ENCODE results near the gene ASCC2. TPM values are rescaled to one million over a fixed set of nuclear protein-coding genes. Genes with fewer than 3 reads are reported as not detected.

ASCC2 gene
- total and polyA plus RNA-seq, 2 experiments from 2014 or later: 23.0 to 49.7 TPM

- peaks cover 8% of the 10 kb centered on the region for H3K4me1 ChIP-seq (ENCODE audit: low read depth)
- TF ChIP-seq, protein P1, sequence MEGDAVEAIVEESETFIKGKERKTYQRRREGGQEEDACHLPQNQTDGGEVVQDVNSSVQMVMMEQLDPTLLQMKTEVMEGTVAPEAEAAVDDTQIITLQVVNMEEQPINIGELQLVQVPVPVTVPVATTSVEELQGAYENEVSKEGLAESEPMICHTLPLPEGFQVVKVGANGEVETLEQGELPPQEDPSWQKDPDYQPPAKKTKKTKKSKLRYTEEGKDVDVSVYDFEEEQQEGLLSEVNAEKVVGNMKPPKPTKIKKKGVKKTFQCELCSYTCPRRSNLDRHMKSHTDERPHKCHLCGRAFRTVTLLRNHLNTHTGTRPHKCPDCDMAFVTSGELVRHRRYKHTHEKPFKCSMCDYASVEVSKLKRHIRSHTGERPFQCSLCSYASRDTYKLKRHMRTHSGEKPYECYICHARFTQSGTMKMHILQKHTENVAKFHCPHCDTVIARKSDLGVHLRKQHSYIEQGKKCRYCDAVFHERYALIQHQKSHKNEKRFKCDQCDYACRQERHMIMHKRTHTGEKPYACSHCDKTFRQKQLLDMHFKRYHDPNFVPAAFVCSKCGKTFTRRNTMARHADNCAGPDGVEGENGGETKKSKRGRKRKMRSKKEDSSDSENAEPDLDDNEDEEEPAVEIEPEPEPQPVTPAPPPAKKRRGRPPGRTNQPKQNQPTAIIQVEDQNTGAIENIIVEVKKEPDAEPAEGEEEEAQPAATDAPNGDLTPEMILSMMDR (IDR thresholded peaks at IDR 0.05; ENCODE audit: low read depth, low read length): no peak
- DNase-seq (ENCODE audit: low read depth in 1 of 2, low spot score in 1 of 2): no peak
- H3K9me3 ChIP-seq (ENCODE audit: low read depth): no peaks in the 10 kb centered on the region
- peaks cover 6% of the 10 kb centered on the region for H3K36me3 ChIP-seq
- H3K27ac ChIP-seq: no peak overlapping the region
- H3K4me3 ChIP-seq: peak overlapping the region; percentile 87
- H3K27me3 ChIP-seq: no peaks in the 10 kb centered on the region
These were observed 69.9 kb downstream of the ASCC2 start for GRCh38 chr22:29768052-29768693.

- Histone ChIP-seq H3K27ac (peak within 1 kb of the TSS; percentile 95), H3K9me3 (ENCODE audit: low read depth) (no peaks in the 10 kb centered on the region), H3K36me3 (peaks cover 6% of the 10 kb centered on the region), H3K27me3 (no peaks in the 10 kb centered on the region), H3K4me1 (ENCODE audit: low read depth) (peaks cover 8% of the 10 kb centered on the region), H3K4me3 (peak within 1 kb of the TSS; percentile 87)
- TF ChIP-seq, protein P1 (IDR thresholded peaks at IDR 0.05; ENCODE audit: low read depth, low read length): no peak
- DNase-seq (ENCODE audit: low read depth in 1 of 2, low spot score in 1 of 2): peak; percentile 93
These were observed 70.7 kb downstream of the ASCC2 start, which contains the start of gene UQCR10 for GRCh38 chr22:29767171-29768051. TSS of gene UQCR10 (plus strand) at chr22:29767369. CDS start at chr22:29767399, 30 bp downstream.

GRCh38 chr22:29766632-29767170, 71.4 kb downstream of the ASCC2 start, which contains the start of gene ZMAT5:
TSS of gene ZMAT5 (minus strand) at chr22:29767007. CDS start at chr22:29748544, 18,463 bp downstream.
- peak within 1 kb of the TSS; percentile 87 for H3K4me3 ChIP-seq
- H3K4me1 ChIP-seq (ENCODE audit: low read depth): peaks cover 8% of the 10 kb centered on the region
- peak within 1 kb of the TSS; percentile 95 for H3K27ac ChIP-seq
- no peaks in the 10 kb centered on the region for H3K9me3 ChIP-seq (ENCODE audit: low read depth)
- H3K36me3 ChIP-seq: peaks cover 6% of the 10 kb centered on the region
- H3K27me3 ChIP-seq: no peaks in the 10 kb centered on the region
- DNase-seq (ENCODE audit: low read depth in 1 of 2, low spot score in 1 of 2): peak; percentile 98
- TF ChIP-seq, protein P1 (IDR thresholded peaks at IDR 0.05; ENCODE audit: low read depth, low read length): no peak

DNA sequence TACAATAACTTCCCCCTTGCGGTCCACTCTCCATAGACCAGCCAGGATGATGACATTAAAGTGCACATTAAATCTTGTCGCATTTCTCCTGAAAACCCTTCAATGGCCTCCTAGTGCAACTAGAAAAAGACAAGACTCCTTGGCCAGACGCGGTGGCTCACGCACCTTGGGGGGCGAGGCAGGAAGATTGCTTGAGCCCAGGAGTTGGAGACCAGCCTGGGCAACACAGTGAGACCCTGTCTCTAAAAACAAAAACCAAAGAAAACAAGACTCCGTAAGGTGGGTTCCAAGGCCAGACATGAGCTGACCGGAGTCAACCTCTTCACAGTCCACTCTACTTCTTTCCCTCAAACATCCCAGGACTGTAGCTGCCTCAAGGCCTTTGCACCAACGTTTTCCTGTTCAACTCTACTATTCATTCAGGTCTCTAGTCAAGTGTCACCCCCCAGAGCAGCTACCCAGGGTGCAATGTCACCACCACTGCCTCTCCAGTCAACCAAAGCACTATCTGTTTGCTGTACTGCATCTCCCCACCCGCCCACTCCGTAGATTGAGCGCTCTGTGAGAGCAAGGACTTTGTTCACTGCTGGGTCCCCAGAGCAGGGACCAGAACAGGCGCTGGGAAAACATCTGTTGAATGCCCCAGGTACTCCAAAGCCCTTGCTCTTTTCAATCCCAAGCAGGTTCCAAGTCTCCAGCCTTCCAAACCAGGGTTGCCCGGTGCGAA, 72.0 kb downstream of the ASCC2 start:
- Histone ChIP-seq H3K27me3 (no peaks in the 10 kb centered on the region), H3K27ac (peak overlapping the region; percentile 65), H3K36me3 (peaks cover 6% of the 10 kb centered on the region), H3K4me3 (peak overlapping the region; percentile 87), H3K9me3 (ENCODE audit: low read depth) (no peaks in the 10 kb centered on the region), H3K4me1 (ENCODE audit: low read depth) (peaks cover 8% of the 10 kb centered on the region)
- peak in 1 of 2 donors; percentile 20 for DNase-seq (ENCODE audit: low read depth in 1 of 2, low spot score in 1 of 2)
- TF ChIP-seq, protein P1 (IDR thresholded peaks at IDR 0.05; ENCODE audit: low read depth, low read length): no peak

DNA sequence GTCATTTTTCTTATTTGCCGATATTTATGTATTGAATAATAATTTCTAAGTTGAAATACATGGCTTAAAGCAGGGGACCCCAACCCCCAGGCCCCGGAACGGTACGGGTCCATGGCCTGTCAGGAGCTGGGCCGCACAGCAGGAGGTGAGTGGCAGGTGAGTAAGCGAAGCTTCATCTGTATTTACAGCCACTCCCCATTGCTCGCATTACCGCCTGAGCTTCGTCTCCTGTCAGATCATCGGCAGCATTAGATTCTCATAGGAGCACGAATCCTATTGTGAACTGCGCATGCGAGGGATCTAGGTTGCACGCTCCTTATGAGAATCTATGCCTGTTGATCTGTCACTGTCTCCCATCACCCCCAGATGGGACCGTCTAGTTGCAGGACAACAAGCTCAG, 75.8 kb downstream of the ASCC2 start:
- H3K36me3 ChIP-seq: no peaks in the 10 kb centered on the region
- H3K4me1 ChIP-seq (ENCODE audit: low read depth): peaks cover 10% of the 10 kb centered on the region
- H3K9me3 ChIP-seq (ENCODE audit: low read depth): no peaks in the 10 kb centered on the region
- TF ChIP-seq, protein P1 (IDR thresholded peaks at IDR 0.05; ENCODE audit: low read depth, low read length): no peak
- H3K27ac ChIP-seq: no peak overlapping the region
- DNase-seq (ENCODE audit: low read depth in 1 of 2, low spot score in 1 of 2): no peak
- no peaks in the 10 kb centered on the region for H3K27me3 ChIP-seq
- no peak overlapping the region for H3K4me3 ChIP-seq

Measured in cardiac muscle cell (in vitro differentiated cells and primary cell).